Measurements from ENCODE around the gene RNASE4. TPM values are rescaled to one million over a fixed set of nuclear protein-coding genes. Genes with fewer than 3 reads are reported as not detected.

Gene RNASE4
- total RNA-seq, 2 experiments from 2014 or later, result 0.63 to 1.6 TPM

DNA sequence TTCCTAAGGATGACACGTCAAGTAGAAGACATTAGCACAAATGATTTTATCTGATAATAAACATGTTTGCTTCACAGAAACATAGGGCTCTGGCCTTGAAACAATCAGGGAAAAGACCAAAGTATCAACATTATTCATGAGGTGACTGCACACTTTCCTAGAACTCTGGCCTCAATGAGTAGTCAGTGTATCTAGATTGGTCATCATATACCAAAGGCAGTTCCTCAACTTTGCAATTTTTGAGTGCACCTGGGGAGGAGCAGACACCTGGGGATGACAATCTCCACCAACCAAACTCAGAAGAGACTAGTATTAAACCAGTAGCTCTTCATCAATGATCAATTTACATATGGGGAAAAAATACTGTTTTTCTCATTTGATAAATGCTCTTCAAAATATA, 65.8 kb downstream of the RNASE4 start:
- DNase-seq (no peak), ATAC-seq (no peak)
- Mint-ChIP-seq H3K27ac (no peak overlapping the region), H3K4me1 (ENCODE audit: low read depth) (no peaks in the 10 kb centered on the region), H3K36me3 (ENCODE audit: low read depth) (no peaks in the 10 kb centered on the region), H3K4me3 (no peak overlapping the region), H3K27me3 (ENCODE audit: low read depth) (peaks cover 4% of the 10 kb centered on the region), H3K9me3 (ENCODE audit: insufficient read depth) (peaks cover 9% of the 10 kb centered on the region)
- CTCF ChIA-PET, result interaction anchor here (1.1 kb wide), 1 partner anchor 107 kb away, joined by 3 read pairs; no protein-coding TSS in a partner anchor
- POLR2A ChIA-PET, result no interaction called here

Other genes with a start within 250 kb of the RNASE4 start
- 1 to 10 TPM; 2.4 to 2.7 TPM for gene KLHL33, start 248.4 kb upstream of the RNASE4 start, total RNA-seq
- gene OSGEP, start 229.7 kb upstream of the RNASE4 start, total RNA-seq, result 10 to 100 TPM; 51.8 to 56.6 TPM
- gene APEX1, start 229.3 kb upstream of the RNASE4 start, total RNA-seq, result 100 to 1,000 TPM; 135 to 142 TPM
- 10 to 100 TPM; 31.3 to 31.6 TPM for gene PIP4P1, start 223.1 kb upstream of the RNASE4 start, total RNA-seq
- gene PNP, start 215.2 kb upstream of the RNASE4 start, total RNA-seq, result 100 to 1,000 TPM; 211 to 216 TPM
- under 1 TPM; 0.29 to 0.40 TPM for gene RNASE10, start 179.0 kb upstream of the RNASE4 start, total RNA-seq
- gene RNASE9, start 123.5 kb upstream of the RNASE4 start, total RNA-seq, result not detected
- gene RNASE11, start 96.6 kb upstream of the RNASE4 start, total RNA-seq, result not detected
- gene RNASE12, start 93.2 kb upstream of the RNASE4 start, total RNA-seq, result not detected
- not detected for gene OR6S1, start 42.9 kb upstream of the RNASE4 start, total RNA-seq
- 1 to 10 TPM; 1.1 to 1.4 TPM for gene ANG, start 4.2 kb downstream of the RNASE4 start, total RNA-seq
- not detected for gene EDDM3A, start 61.3 kb downstream of the RNASE4 start, total RNA-seq
- gene EDDM3B, start 83.8 kb downstream of the RNASE4 start, total RNA-seq, result not detected
- 1 to 10 TPM in 1 of 2 experiments, under 1 TPM in 1; 0.83 to 1.1 TPM for gene RNASE6, start 96.7 kb downstream of the RNASE4 start, total RNA-seq
- gene RNASE1, start 118.3 kb downstream of the RNASE4 start, total RNA-seq, result not detected
- not detected for gene RNASE3, start 206.8 kb downstream of the RNASE4 start, total RNA-seq